Measurements from ENCODE around the gene PPM1L. TPM values are rescaled to one million over a fixed set of nuclear protein-coding genes. Genes with fewer than 3 reads are reported as not detected.

The PPM1L gene
- total and polyA plus RNA-seq, 2 donors (not counting 1 experiment from before 2014, with no cell fraction given), result 1.1 to 12.0 TPM

GRCh38 chr3:160739079-160739478, 17.0 kb upstream of the PPM1L start:
- peaks cover 23% of the 10 kb centered on the region for H3K27me3 Mint-ChIP-seq
- DNase-seq (no peak), ATAC-seq (ENCODE audit: low read depth) (no peak)
- ChIA-PET CTCF (no interaction called here), POLR2A (no interaction called here)
- Histone ChIP-seq H3K4me1 (ENCODE audit: control insufficient read depth in 2 of 2, insufficient read depth in 2 of 2, low read length in 2 of 2) (no peaks in the 10 kb centered on the region), H3K27ac (ENCODE audit: low read length in 2 of 2) (no peak overlapping the region), H2AFZ (ENCODE audit: insufficient read depth, low read depth, low read length, poor library complexity, severe bottlenecking) (no peak overlapping the region), H3K9me3 (ENCODE audit: control extremely low read depth in 1 of 3, control insufficient read depth in 2 of 3, insufficient read depth in 1 of 3, low read length in 2 of 3) (no peaks in the 10 kb centered on the region), H3K36me3 (replicated peaks in 1 of 2; ENCODE audit: control extremely low read depth in 1 of 2, control insufficient read depth in 1 of 2, extremely low read depth in 1 of 2, insufficient read depth in 2 of 2, low read length in 1 of 2) (no peaks in the 10 kb centered on the region), H3K4me2 (replicated peaks; ENCODE audit: low read depth, low read length, poor library complexity, severe bottlenecking) (no peak overlapping the region), H3K79me2 (ENCODE audit: control insufficient read depth, insufficient read depth, low read length) (no peaks in the 10 kb centered on the region), H3K4me3 (ENCODE audit: control extremely low read depth in 1 of 5, extremely low read depth in 1 of 5, insufficient read depth in 1 of 5, low read depth in 2 of 5, low read length in 4 of 5) (no peak overlapping the region), H3K27me3 (replicated peaks in 1 of 4; ENCODE audit: control extremely low read depth in 1 of 4, control insufficient read depth in 3 of 4, insufficient read depth in 4 of 4, low read length in 3 of 4) (peaks cover 0 to 3% (median 0%) of the 10 kb centered on the region in 4 experiments), H4K20me1 (ENCODE audit: control insufficient read depth, insufficient read depth, low read length, poor library complexity, severe bottlenecking) (no peaks in the 10 kb centered on the region), H3K9ac (ENCODE audit: low read length) (no peak overlapping the region)
- H3K4me1 Mint-ChIP-seq, result no peaks in the 10 kb centered on the region
- intact Hi-C loops (cut with micrococcal nuclease), result no loop called here
- H3K4me3 Mint-ChIP-seq, result no peak overlapping the region
- H3K9me3 Mint-ChIP-seq (ENCODE audit: insufficient read depth), result no peaks in the 10 kb centered on the region
- WGBS (ENCODE audit: insufficient coverage), result no CpG with 5 or more reads among the region's 1 CpG
- no peak for TF ChIP-seq EZH2 (IDR thresholded peaks at IDR 0.05; ENCODE audit: borderline replicate concordance, insufficient read depth, low read depth, low read length, poor library complexity, severe bottlenecking)
- TF ChIP-seq CTCF (IDR thresholded peaks at IDR 0.05), result no peak
- H3K27ac Mint-ChIP-seq, result no peak overlapping the region

- DNase-seq (no peak), ATAC-seq (ENCODE audit: low read depth) (no peak)
- peaks cover 0 to 4% (median 1%) of the 10 kb centered on the region in 4 experiments for H3K27me3 ChIP-seq (replicated peaks in 1 of 4; ENCODE audit: control extremely low read depth in 1 of 4, control insufficient read depth in 3 of 4, insufficient read depth in 4 of 4, low read length in 3 of 4)
- no CpG with 5 or more reads among the region's 2 CpGs for WGBS (ENCODE audit: insufficient coverage)
- H3K27ac ChIP-seq (ENCODE audit: low read length in 2 of 2), result no peak overlapping the region
- no peaks in the 10 kb centered on the region for H3K36me3 ChIP-seq (replicated peaks in 1 of 2; ENCODE audit: control extremely low read depth in 1 of 2, control insufficient read depth in 1 of 2, extremely low read depth in 1 of 2, insufficient read depth in 2 of 2, low read length in 1 of 2)
- intact Hi-C loops (cut with micrococcal nuclease), result no loop called here
- Mint-ChIP-seq H3K4me1 (no peaks in the 10 kb centered on the region), H3K27me3 (peaks cover 15% of the 10 kb centered on the region), H3K9me3 (ENCODE audit: insufficient read depth) (no peaks in the 10 kb centered on the region), H3K4me3 (no peak overlapping the region), H3K27ac (no peak overlapping the region)
- TF ChIP-seq EZH2 (IDR thresholded peaks at IDR 0.05; ENCODE audit: borderline replicate concordance, insufficient read depth, low read depth, low read length, poor library complexity, severe bottlenecking) (no peak), CTCF (IDR thresholded peaks at IDR 0.05) (no peak)
- POLR2A ChIA-PET, result no interaction called here
- H3K9me3 ChIP-seq (ENCODE audit: control extremely low read depth in 1 of 3, control insufficient read depth in 2 of 3, insufficient read depth in 1 of 3, low read length in 2 of 3), result no peaks in the 10 kb centered on the region
- CTCF ChIA-PET, result no interaction called here
- no peak overlapping the region for H2AFZ ChIP-seq (ENCODE audit: insufficient read depth, low read depth, low read length, poor library complexity, severe bottlenecking)
- H3K4me1 ChIP-seq (ENCODE audit: control insufficient read depth in 2 of 2, insufficient read depth in 2 of 2, low read length in 2 of 2), result no peaks in the 10 kb centered on the region
- H3K79me2 ChIP-seq (ENCODE audit: control insufficient read depth, insufficient read depth, low read length), result no peaks in the 10 kb centered on the region
- H3K9ac ChIP-seq (ENCODE audit: low read length), result no peak overlapping the region
- H4K20me1 ChIP-seq (ENCODE audit: control insufficient read depth, insufficient read depth, low read length, poor library complexity, severe bottlenecking), result no peaks in the 10 kb centered on the region
- no peak overlapping the region for H3K4me3 ChIP-seq (ENCODE audit: control extremely low read depth in 1 of 5, extremely low read depth in 1 of 5, insufficient read depth in 1 of 5, low read depth in 2 of 5, low read length in 4 of 5)
- H3K4me2 ChIP-seq (replicated peaks; ENCODE audit: low read depth, low read length, poor library complexity, severe bottlenecking), result no peak overlapping the region
Observed at GRCh38 chr3:160746976-160747375, 9.1 kb upstream of the PPM1L start.

All from B cell (primary cell).